K562 treated with DMSO at 1 percent for 12 hours (cell line): ENCODE results near the gene THBS1. TPM values are rescaled to one million over a fixed set of nuclear protein-coding genes. Genes with fewer than 3 reads are reported as not detected.

Source experiments
- total RNA-seq: library from RNA; unstranded; fragments of 300-600 nt; gene quantifications from 2 replicates; pipeline ENCODE4 v1.2.3, GENCODE V29; 2022; ENCODE audit not compliant: insufficient read depth

The THBS1 gene
- not detected in 2 replicates for total RNA-seq

GRCh38 chr15:39580485-39581241 lies at the start of gene THBS1:
THBS1 (plus strand) TSS chr15:39581079; CDS start chr15:39581858, 779 bp downstream.

Other genes starting within 250 kb of the THBS1 start
- not detected in 2 replicates for gene FSIP1, start 201.8 kb downstream of the THBS1 start, total RNA-seq